ENCODE results near the gene ZNF292.

GRCh38 chr6:87154993-87155841 lies at the start of gene ZNF292:
- peak in 1 of 6 experiments; percentile 20 for TF ChIP-seq CTCF (IDR thresholded peaks at IDR 0.05)
- peak in 1 of 2 donors; percentile 72 for TF ChIP-seq POLR2A (IDR thresholded peaks at IDR 0.05)
